Measurements from ENCODE around the gene CD164.

Gene CD164

GRCh38 chr6:109363753-109364152 is 18.5 kb downstream of the CD164 start:
- WGBS: 100% methylated on average over 1 of the region's 2 CpGs
- no peak overlapping the region for H3K14ac ChIP-seq (ENCODE audit: low read length in 2 of 2)
- no peak overlapping the region for H3K4me3 ChIP-seq (ENCODE audit: insufficient read depth in 1 of 2, low read depth in 1 of 2, low read length in 2 of 2)

GRCh38 chr6:109362102-109362884 is 20.0 kb downstream of the CD164 start:
- no peak overlapping the region for H3K4ac ChIP-seq (ENCODE audit: low read depth in 1 of 2, low read length in 2 of 2)
- H3K27ac ChIP-seq (ENCODE audit: low read length, poor library complexity, severe bottlenecking): no peak overlapping the region
- no peak overlapping the region for H4K91ac ChIP-seq (ENCODE audit: low read length)
- peaks cover 21 to 94% of the 10 kb centered on the region in 2 experiments for H3K36me3 ChIP-seq (ENCODE audit: control insufficient read depth in 1 of 2, insufficient read depth in 2 of 2, low read depth in 1 of 2, low read length in 2 of 2)
- H3K27me3 ChIP-seq (ENCODE audit: control insufficient read depth in 1 of 2, insufficient read depth in 1 of 2, low read length in 2 of 2): no peaks in the 10 kb centered on the region
- H2BK12ac ChIP-seq (ENCODE audit: low read length in 2 of 2): no peak overlapping the region
- DNase-seq: no peak
- no peak overlapping the region for H2BK120ac ChIP-seq (ENCODE audit: low read depth, low read length)
- H3K14ac ChIP-seq (ENCODE audit: low read length in 2 of 2): no peak overlapping the region
- H4K8ac ChIP-seq (ENCODE audit: low read length): no peak overlapping the region
- H2AFZ ChIP-seq (ENCODE audit: low read depth, low read length): no peak overlapping the region
- no peak overlapping the region for H3K23ac ChIP-seq (ENCODE audit: low read length in 2 of 2)
- H3K18ac ChIP-seq (ENCODE audit: low read depth in 1 of 2, low read length in 2 of 2): no peak overlapping the region
- no peak overlapping the region for H2BK15ac ChIP-seq (ENCODE audit: low read depth, poor library complexity, severe bottlenecking)
- no peaks in the 10 kb centered on the region for H3K4me1 ChIP-seq (ENCODE audit: control insufficient read depth, insufficient read depth, low read depth, low read length)
- H3K9ac ChIP-seq (ENCODE audit: low read length): no peak overlapping the region
- H2BK5ac ChIP-seq (ENCODE audit: low read depth, low read length, poor library complexity, severe bottlenecking): no peak overlapping the region
- 98% methylated on average over 7 of the region's 7 CpGs for WGBS
- H2AK5ac ChIP-seq (ENCODE audit: low read length, severe bottlenecking): no peak overlapping the region
- H3K4me2 ChIP-seq (ENCODE audit: low read length, poor library complexity, severe bottlenecking): no peak overlapping the region
- H3K79me1 ChIP-seq (replicated peaks; ENCODE audit: low read length, poor library complexity, severe bottlenecking): peaks cover 24% of the 10 kb centered on the region
- H3K4me3 ChIP-seq (ENCODE audit: insufficient read depth in 1 of 2, low read depth in 1 of 2, low read length in 2 of 2): no peak overlapping the region
- peaks cover 6% of the 10 kb centered on the region for H3K9me3 ChIP-seq (ENCODE audit: control insufficient read depth, low read length)

More at GRCh38 chr6:109363753-109364152, 18.5 kb downstream of the CD164 start:
- H4K91ac ChIP-seq (ENCODE audit: low read length): no peak overlapping the region
- peaks cover 22% of the 10 kb centered on the region for H3K79me1 ChIP-seq (replicated peaks; ENCODE audit: low read length, poor library complexity, severe bottlenecking)
- H2BK5ac ChIP-seq (ENCODE audit: low read depth, low read length, poor library complexity, severe bottlenecking): no peak overlapping the region
- no peak overlapping the region for H2BK15ac ChIP-seq (ENCODE audit: low read depth, poor library complexity, severe bottlenecking)
- H3K23ac ChIP-seq (ENCODE audit: low read length in 2 of 2): no peak overlapping the region
- no peak overlapping the region for H3K18ac ChIP-seq (ENCODE audit: low read depth in 1 of 2, low read length in 2 of 2)
- H2AK5ac ChIP-seq (ENCODE audit: low read length, severe bottlenecking): no peak overlapping the region
- no peak overlapping the region for H2BK12ac ChIP-seq (ENCODE audit: low read length in 2 of 2)
- H3K36me3 ChIP-seq (ENCODE audit: control insufficient read depth in 1 of 2, insufficient read depth in 2 of 2, low read depth in 1 of 2, low read length in 2 of 2): peaks cover 21 to 94% of the 10 kb centered on the region in 2 experiments
- no peak for DNase-seq
- no peak overlapping the region for H2AFZ ChIP-seq (ENCODE audit: low read depth, low read length)
- H3K27me3 ChIP-seq (ENCODE audit: control insufficient read depth in 1 of 2, insufficient read depth in 1 of 2, low read length in 2 of 2): no peaks in the 10 kb centered on the region
- H3K4me2 ChIP-seq (ENCODE audit: low read length, poor library complexity, severe bottlenecking): no peak overlapping the region
- no peak overlapping the region for H4K8ac ChIP-seq (ENCODE audit: low read length)
- no peak overlapping the region for H3K27ac ChIP-seq (ENCODE audit: low read length, poor library complexity, severe bottlenecking)
- no peak overlapping the region for H3K9ac ChIP-seq (ENCODE audit: low read length)
- H3K4ac ChIP-seq (ENCODE audit: low read depth in 1 of 2, low read length in 2 of 2): no peak overlapping the region
- H3K9me3 ChIP-seq (ENCODE audit: control insufficient read depth, low read length): no peaks in the 10 kb centered on the region
- H3K4me1 ChIP-seq (ENCODE audit: control insufficient read depth, insufficient read depth, low read depth, low read length): no peaks in the 10 kb centered on the region
- H2BK120ac ChIP-seq (ENCODE audit: low read depth, low read length): no peak overlapping the region

GRCh38 chr6:109360791-109361190 is 21.5 kb downstream of the CD164 start:
- peaks cover 21% of the 10 kb centered on the region for H3K9me3 ChIP-seq (ENCODE audit: control insufficient read depth, low read length)
- no peaks in the 10 kb centered on the region for H3K27me3 ChIP-seq (ENCODE audit: control insufficient read depth in 1 of 2, insufficient read depth in 1 of 2, low read length in 2 of 2)
- no peak overlapping the region for H3K9ac ChIP-seq (ENCODE audit: low read length)
- H3K4me1 ChIP-seq (ENCODE audit: control insufficient read depth, insufficient read depth, low read depth, low read length): no peaks in the 10 kb centered on the region
- no peak overlapping the region for H3K14ac ChIP-seq (ENCODE audit: low read length in 2 of 2)
- H2BK12ac ChIP-seq (ENCODE audit: low read length in 2 of 2): no peak overlapping the region
- DNase-seq: no peak
- peaks cover 27% of the 10 kb centered on the region for H3K79me1 ChIP-seq (replicated peaks; ENCODE audit: low read length, poor library complexity, severe bottlenecking)
- H3K27ac ChIP-seq (ENCODE audit: low read length, poor library complexity, severe bottlenecking): no peak overlapping the region
- H3K4me3 ChIP-seq (ENCODE audit: insufficient read depth in 1 of 2, low read depth in 1 of 2, low read length in 2 of 2): no peak overlapping the region
- H2BK15ac ChIP-seq (ENCODE audit: low read depth, poor library complexity, severe bottlenecking): no peak overlapping the region
- no peak overlapping the region for H4K91ac ChIP-seq (ENCODE audit: low read length)
- H4K8ac ChIP-seq (ENCODE audit: low read length): no peak overlapping the region
- no peak overlapping the region for H3K18ac ChIP-seq (ENCODE audit: low read depth in 1 of 2, low read length in 2 of 2)
- H2BK120ac ChIP-seq (ENCODE audit: low read depth, low read length): no peak overlapping the region
- H3K36me3 ChIP-seq (ENCODE audit: control insufficient read depth in 1 of 2, insufficient read depth in 2 of 2, low read depth in 1 of 2, low read length in 2 of 2): peaks cover 24 to 94% of the 10 kb centered on the region in 2 experiments
- H3K23ac ChIP-seq (ENCODE audit: low read length in 2 of 2): no peak overlapping the region
- H3K4ac ChIP-seq (ENCODE audit: low read depth in 1 of 2, low read length in 2 of 2): no peak overlapping the region
- H2AK5ac ChIP-seq (ENCODE audit: low read length, severe bottlenecking): no peak overlapping the region
- no peak overlapping the region for H3K4me2 ChIP-seq (ENCODE audit: low read length, poor library complexity, severe bottlenecking)
- H2BK5ac ChIP-seq (ENCODE audit: low read depth, low read length, poor library complexity, severe bottlenecking): no peak overlapping the region
- no peak overlapping the region for H2AFZ ChIP-seq (ENCODE audit: low read depth, low read length)

GRCh38 chr6:109360281-109360680 is 22.0 kb downstream of the CD164 start:
- Histone ChIP-seq H2BK5ac (ENCODE audit: low read depth, low read length, poor library complexity, severe bottlenecking) (no peak overlapping the region), H3K9ac (ENCODE audit: low read length) (no peak overlapping the region), H2AFZ (ENCODE audit: low read depth, low read length) (no peak overlapping the region), H3K14ac (ENCODE audit: low read length in 2 of 2) (peak overlapping the region in 1 of 2 experiments; percentile 38), H2BK15ac (ENCODE audit: low read depth, poor library complexity, severe bottlenecking) (no peak overlapping the region), H3K79me1 (replicated peaks; ENCODE audit: low read length, poor library complexity, severe bottlenecking) (peaks cover 28% of the 10 kb centered on the region), H3K27me3 (ENCODE audit: control insufficient read depth in 1 of 2, insufficient read depth in 1 of 2, low read length in 2 of 2) (no peaks in the 10 kb centered on the region), H4K91ac (ENCODE audit: low read length) (no peak overlapping the region), H2AK5ac (ENCODE audit: low read length, severe bottlenecking) (no peak overlapping the region), H3K4ac (ENCODE audit: low read depth in 1 of 2, low read length in 2 of 2) (no peak overlapping the region), H4K8ac (ENCODE audit: low read length) (no peak overlapping the region), H2BK120ac (ENCODE audit: low read depth, low read length) (no peak overlapping the region), H3K4me3 (ENCODE audit: insufficient read depth in 1 of 2, low read depth in 1 of 2, low read length in 2 of 2) (no peak overlapping the region), H3K9me3 (ENCODE audit: control insufficient read depth, low read length) (peaks cover 23% of the 10 kb centered on the region), H3K18ac (ENCODE audit: low read depth in 1 of 2, low read length in 2 of 2) (no peak overlapping the region), H3K27ac (ENCODE audit: low read length, poor library complexity, severe bottlenecking) (no peak overlapping the region), H3K4me1 (ENCODE audit: control insufficient read depth, insufficient read depth, low read depth, low read length) (no peaks in the 10 kb centered on the region), H2BK12ac (ENCODE audit: low read length in 2 of 2) (no peak overlapping the region), H3K23ac (ENCODE audit: low read length in 2 of 2) (no peak overlapping the region), H3K4me2 (ENCODE audit: low read length, poor library complexity, severe bottlenecking) (no peak overlapping the region), H3K36me3 (ENCODE audit: control insufficient read depth in 1 of 2, insufficient read depth in 2 of 2, low read depth in 1 of 2, low read length in 2 of 2) (peaks cover 25 to 95% of the 10 kb centered on the region in 2 experiments)
- 95% methylated on average over 1 of the region's 1 CpG for WGBS
- DNase-seq: no peak
